WTC11 (cell line): Measurements from ENCODE around the gene SP2. TPM values are rescaled to one million over a fixed set of nuclear protein-coding genes. Genes with fewer than 3 reads are reported as not detected.
A peak's percentile ranks its signal among the peaks of the same experiment; 100 is the strongest.

Source experiments
- ESRRA ChIP-seq: sonication (generic); formaldehyde crosslinking; IDR thresholded peaks from 2 replicates; pipeline ENCODE4 v1.8.1; 2022; ENCODE audit warnings: mild to moderate bottlenecking, missing genetic modification reagents, borderline replicate concordance
- GRHL2 ChIP-seq: fragments of 250-450 bp; sonication (Bioruptor Pico); IDR thresholded peaks from 2 replicates; pipeline ENCODE4 v1.8.0; 2022; ENCODE audit warnings: mild to moderate bottlenecking, moderate library complexity; ENCODE audit not compliant: insufficient replicate concordance, severe bottlenecking
- GTF2I ChIP-seq: fragments of 250-450 bp; sonication (Bioruptor Pico); conservative IDR thresholded peaks from 2 replicates; pipeline ENCODE4 v1.4.0; 2021; ENCODE audit warnings: mild to moderate bottlenecking
- IRF1 ChIP-seq: sonication (generic); formaldehyde crosslinking; IDR thresholded peaks from 2 replicates; pipeline ENCODE4 v1.8.0; 2023; ENCODE audit warnings: missing genetic modification reagents
- IRF2 ChIP-seq: sonication (generic); formaldehyde crosslinking; IDR thresholded peaks from 2 replicates; pipeline ENCODE4 v1.8.0; 2022; ENCODE audit warnings: low read depth, missing genetic modification reagents, borderline replicate concordance
- JUN ChIP-seq: sonication (generic); formaldehyde crosslinking; IDR thresholded peaks from 2 replicates; pipeline ENCODE4 v1.8.0; 2023; ENCODE audit warnings: mild to moderate bottlenecking, missing genetic modification reagents
- MAX ChIP-seq: sonication (generic); formaldehyde crosslinking; IDR thresholded peaks from 2 replicates; pipeline ENCODE4 v1.8.0; 2022; ENCODE audit warnings: mild to moderate bottlenecking, missing genetic modification reagents
- MXD4 ChIP-seq: fragments of 250-450 bp; sonication (Bioruptor Pico); IDR thresholded peaks from 2 replicates; pipeline ENCODE4 v1.8.0; 2021; ENCODE audit warnings: mild to moderate bottlenecking, moderate library complexity, borderline replicate concordance
- MYBL2 ChIP-seq: sonication (generic); formaldehyde crosslinking; IDR thresholded peaks from 2 replicates; pipeline ENCODE4 v1.8.1; 2023; ENCODE audit warnings: mild to moderate bottlenecking, moderate library complexity, missing genetic modification reagents
- NFE2L1 ChIP-seq: sonication (generic); formaldehyde crosslinking; IDR thresholded peaks from 2 replicates; pipeline ENCODE4 v1.8.1; 2023; ENCODE audit warnings: missing genetic modification reagents
- SMAD3 ChIP-seq: sonication (generic); formaldehyde crosslinking; IDR thresholded peaks from 2 replicates; pipeline ENCODE4 v1.8.0; 2022; ENCODE audit warnings: missing genetic modification reagents, mild to moderate bottlenecking, borderline replicate concordance
- TEAD1 ChIP-seq: sonication (generic); formaldehyde crosslinking; IDR thresholded peaks from 2 replicates; pipeline ENCODE4 v1.8.0; 2022; ENCODE audit warnings: mild to moderate bottlenecking, missing genetic modification reagents
- USF1 ChIP-seq: sonication (generic); formaldehyde crosslinking; IDR thresholded peaks from 2 replicates; pipeline ENCODE4 v1.8.0; 2022; ENCODE audit warnings: mild to moderate bottlenecking, missing genetic modification reagents
- ZNF232 ChIP-seq: sonication (generic); formaldehyde crosslinking; IDR thresholded peaks from 2 replicates; pipeline ENCODE4 v1.8.0; 2022; ENCODE audit warnings: mild to moderate bottlenecking, missing genetic modification reagents
- ZNF423 ChIP-seq: fragments of 250-450 bp; sonication (Bioruptor Pico); IDR thresholded peaks from 2 replicates; pipeline ENCODE4 v2.1.2; 2022; ENCODE audit warnings: mild to moderate bottlenecking, moderate library complexity
- total RNA-seq: library from RNA; stranded (reverse); gene quantifications from 3 replicates; pipeline ENCODE4 v1.2.3, GENCODE V29; 2021
- TF ChIP-seq, protein P1 (sequence below): sonication (generic); formaldehyde crosslinking; IDR thresholded peaks from 2 replicates; pipeline ENCODE4 v1.8.1; 2022; ENCODE audit warnings: low read depth, mild to moderate bottlenecking, moderate library complexity, missing genetic modification reagents, borderline replicate concordance
- TF ChIP-seq, protein P2 (sequence below): fragments of 250-450 bp; sonication (Bioruptor Pico); IDR thresholded peaks from 2 replicates; pipeline ENCODE4 v2.1.2; 2022; ENCODE audit warnings: mild to moderate bottlenecking, moderate library complexity
- TF ChIP-seq, protein P3 (sequence below): fragments of 250-450 bp; sonication (Bioruptor Pico); IDR thresholded peaks from 2 replicates; pipeline ENCODE4 v1.8.0; 2021; ENCODE audit warnings: mild to moderate bottlenecking
- TF ChIP-seq, protein P4 (sequence below): fragments of 250-450 bp; sonication (Bioruptor Pico); IDR thresholded peaks from 2 replicates; pipeline ENCODE4 v1.9.0; 2021; ENCODE audit warnings: mild to moderate bottlenecking, borderline replicate concordance
- TF ChIP-seq, protein P5 (sequence below): sonication (generic); formaldehyde crosslinking; conservative IDR thresholded peaks from 2 replicates; pipeline ENCODE4 v1.8.1; 2023; ENCODE audit warnings: mild to moderate bottlenecking, low read depth, missing genetic modification reagents, moderate library complexity

SP2 gene
- total RNA-seq, 1 experiment from 2014 or later = 9.9 TPM

DNA sequence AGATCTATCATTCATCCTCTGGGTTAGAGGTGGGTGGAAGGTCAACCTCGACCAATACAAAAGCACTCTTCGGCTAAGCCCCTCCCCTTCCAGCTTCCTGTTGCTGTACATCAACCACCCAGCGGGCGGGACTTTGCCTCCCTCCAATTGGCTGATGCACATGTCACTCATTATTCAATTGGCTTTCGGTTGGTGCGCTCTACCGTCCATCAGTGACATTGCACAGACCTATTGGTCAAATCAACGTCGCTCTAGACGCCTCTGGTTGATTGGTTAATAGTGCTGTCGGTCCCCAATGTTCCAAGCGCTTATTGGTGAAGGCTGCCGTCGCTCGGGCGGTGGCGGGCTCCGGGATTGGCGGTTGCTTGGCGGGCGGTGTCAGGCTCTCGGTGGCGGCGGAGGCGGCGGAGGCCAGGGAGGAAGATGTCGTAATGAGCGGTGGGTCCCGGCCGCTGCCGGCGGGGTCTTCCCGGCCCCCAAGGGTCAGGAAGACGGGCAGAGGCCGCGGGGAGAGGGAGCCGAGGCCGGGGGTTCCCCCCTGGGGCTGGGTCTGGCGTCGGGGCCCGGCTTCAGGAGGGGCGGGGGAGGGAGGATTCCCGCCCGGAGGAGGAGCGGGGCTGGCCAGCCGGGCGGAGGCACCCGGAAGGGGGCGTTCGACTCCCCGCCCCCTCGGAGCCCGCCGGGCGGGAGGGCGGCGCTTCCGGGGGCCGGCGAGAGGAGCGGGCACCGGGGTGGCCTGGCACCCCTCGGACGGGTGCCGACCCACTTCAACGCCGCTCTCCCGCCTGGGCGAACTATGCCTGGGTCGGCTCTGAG lies at the start of gene SP2 (continued):
- TF ChIP-seq ZNF423 (CRISPR knock-in tag) (no peak), TEAD1 (CRISPR knock-in tag) (no peak), MAX (no peak; the same call in 1 of the 2 replicates), MYBL2 (CRISPR knock-in tag) (no peak), IRF2 (CRISPR knock-in tag) (no peak), GRHL2 (CRISPR knock-in tag) (no peak), ZNF232 (CRISPR knock-in tag) (0 out of 2 replicates have a peak, but pooled peaks have one; percentile 47), GTF2I (no peak), USF1 (CRISPR knock-in tag) (no peak), IRF1 (CRISPR knock-in tag) (no peak), ESRRA (CRISPR knock-in tag) (no peak), NFE2L1 (CRISPR knock-in tag) (no peak), JUN (CRISPR knock-in tag) (no peak), MXD4 (CRISPR knock-in tag) (no peak), SMAD3 (CRISPR knock-in tag) (no peak)
- TF ChIP-seq, protein P1, sequence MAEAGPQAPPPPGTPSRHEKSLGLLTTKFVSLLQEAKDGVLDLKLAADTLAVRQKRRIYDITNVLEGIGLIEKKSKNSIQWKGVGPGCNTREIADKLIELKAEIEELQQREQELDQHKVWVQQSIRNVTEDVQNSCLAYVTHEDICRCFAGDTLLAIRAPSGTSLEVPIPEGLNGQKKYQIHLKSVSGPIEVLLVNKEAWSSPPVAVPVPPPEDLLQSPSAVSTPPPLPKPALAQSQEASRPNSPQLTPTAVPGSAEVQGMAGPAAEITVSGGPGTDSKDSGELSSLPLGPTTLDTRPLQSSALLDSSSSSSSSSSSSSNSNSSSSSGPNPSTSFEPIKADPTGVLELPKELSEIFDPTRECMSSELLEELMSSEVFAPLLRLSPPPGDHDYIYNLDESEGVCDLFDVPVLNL = peak; percentile 27; the same call in 1 of the 2 replicates
- TF ChIP-seq, protein P2, sequence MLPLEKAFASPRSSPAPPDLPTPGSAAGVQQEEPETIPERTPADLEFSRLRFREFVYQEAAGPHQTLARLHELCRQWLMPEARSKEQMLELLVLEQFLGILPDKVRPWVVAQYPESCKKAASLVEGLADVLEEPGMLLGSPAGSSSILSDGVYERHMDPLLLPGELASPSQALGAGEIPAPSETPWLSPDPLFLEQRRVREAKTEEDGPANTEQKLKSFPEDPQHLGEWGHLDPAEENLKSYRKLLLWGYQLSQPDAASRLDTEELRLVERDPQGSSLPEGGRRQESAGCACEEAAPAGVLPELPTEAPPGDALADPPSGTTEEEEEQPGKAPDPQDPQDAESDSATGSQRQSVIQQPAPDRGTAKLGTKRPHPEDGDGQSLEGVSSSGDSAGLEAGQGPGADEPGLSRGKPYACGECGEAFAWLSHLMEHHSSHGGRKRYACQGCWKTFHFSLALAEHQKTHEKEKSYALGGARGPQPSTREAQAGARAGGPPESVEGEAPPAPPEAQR (CRISPR knock-in tag) = no peak
- TF ChIP-seq, protein P3, sequence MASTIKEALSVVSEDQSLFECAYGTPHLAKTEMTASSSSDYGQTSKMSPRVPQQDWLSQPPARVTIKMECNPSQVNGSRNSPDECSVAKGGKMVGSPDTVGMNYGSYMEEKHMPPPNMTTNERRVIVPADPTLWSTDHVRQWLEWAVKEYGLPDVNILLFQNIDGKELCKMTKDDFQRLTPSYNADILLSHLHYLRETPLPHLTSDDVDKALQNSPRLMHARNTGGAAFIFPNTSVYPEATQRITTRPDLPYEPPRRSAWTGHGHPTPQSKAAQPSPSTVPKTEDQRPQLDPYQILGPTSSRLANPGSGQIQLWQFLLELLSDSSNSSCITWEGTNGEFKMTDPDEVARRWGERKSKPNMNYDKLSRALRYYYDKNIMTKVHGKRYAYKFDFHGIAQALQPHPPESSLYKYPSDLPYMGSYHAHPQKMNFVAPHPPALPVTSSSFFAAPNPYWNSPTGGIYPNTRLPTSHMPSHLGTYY = no peak
- TF ChIP-seq, protein P4, sequence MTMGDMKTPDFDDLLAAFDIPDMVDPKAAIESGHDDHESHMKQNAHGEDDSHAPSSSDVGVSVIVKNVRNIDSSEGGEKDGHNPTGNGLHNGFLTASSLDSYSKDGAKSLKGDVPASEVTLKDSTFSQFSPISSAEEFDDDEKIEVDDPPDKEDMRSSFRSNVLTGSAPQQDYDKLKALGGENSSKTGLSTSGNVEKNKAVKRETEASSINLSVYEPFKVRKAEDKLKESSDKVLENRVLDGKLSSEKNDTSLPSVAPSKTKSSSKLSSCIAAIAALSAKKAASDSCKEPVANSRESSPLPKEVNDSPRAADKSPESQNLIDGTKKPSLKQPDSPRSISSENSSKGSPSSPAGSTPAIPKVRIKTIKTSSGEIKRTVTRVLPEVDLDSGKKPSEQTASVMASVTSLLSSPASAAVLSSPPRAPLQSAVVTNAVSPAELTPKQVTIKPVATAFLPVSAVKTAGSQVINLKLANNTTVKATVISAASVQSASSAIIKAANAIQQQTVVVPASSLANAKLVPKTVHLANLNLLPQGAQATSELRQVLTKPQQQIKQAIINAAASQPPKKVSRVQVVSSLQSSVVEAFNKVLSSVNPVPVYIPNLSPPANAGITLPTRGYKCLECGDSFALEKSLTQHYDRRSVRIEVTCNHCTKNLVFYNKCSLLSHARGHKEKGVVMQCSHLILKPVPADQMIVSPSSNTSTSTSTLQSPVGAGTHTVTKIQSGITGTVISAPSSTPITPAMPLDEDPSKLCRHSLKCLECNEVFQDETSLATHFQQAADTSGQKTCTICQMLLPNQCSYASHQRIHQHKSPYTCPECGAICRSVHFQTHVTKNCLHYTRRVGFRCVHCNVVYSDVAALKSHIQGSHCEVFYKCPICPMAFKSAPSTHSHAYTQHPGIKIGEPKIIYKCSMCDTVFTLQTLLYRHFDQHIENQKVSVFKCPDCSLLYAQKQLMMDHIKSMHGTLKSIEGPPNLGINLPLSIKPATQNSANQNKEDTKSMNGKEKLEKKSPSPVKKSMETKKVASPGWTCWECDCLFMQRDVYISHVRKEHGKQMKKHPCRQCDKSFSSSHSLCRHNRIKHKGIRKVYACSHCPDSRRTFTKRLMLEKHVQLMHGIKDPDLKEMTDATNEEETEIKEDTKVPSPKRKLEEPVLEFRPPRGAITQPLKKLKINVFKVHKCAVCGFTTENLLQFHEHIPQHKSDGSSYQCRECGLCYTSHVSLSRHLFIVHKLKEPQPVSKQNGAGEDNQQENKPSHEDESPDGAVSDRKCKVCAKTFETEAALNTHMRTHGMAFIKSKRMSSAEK (CRISPR knock-in tag) = no peak
- TF ChIP-seq, protein P5, sequence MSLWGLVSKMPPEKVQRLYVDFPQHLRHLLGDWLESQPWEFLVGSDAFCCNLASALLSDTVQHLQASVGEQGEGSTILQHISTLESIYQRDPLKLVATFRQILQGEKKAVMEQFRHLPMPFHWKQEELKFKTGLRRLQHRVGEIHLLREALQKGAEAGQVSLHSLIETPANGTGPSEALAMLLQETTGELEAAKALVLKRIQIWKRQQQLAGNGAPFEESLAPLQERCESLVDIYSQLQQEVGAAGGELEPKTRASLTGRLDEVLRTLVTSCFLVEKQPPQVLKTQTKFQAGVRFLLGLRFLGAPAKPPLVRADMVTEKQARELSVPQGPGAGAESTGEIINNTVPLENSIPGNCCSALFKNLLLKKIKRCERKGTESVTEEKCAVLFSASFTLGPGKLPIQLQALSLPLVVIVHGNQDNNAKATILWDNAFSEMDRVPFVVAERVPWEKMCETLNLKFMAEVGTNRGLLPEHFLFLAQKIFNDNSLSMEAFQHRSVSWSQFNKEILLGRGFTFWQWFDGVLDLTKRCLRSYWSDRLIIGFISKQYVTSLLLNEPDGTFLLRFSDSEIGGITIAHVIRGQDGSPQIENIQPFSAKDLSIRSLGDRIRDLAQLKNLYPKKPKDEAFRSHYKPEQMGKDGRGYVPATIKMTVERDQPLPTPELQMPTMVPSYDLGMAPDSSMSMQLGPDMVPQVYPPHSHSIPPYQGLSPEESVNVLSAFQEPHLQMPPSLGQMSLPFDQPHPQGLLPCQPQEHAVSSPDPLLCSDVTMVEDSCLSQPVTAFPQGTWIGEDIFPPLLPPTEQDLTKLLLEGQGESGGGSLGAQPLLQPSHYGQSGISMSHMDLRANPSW (CRISPR knock-in tag) = no peak
